Inflammatory macrophage (primary cell): ENCODE data around the gene DNAJC17.

Experiments used
- DNase-seq, 2 donors: peaks; one replicate each; pipeline ENCODE4 v3.0.0-alpha.2; 2020 to 2022

The DNAJC17 gene

GRCh38 chr15:40789999-40790398, 17.3 kb downstream of the DNAJC17 start:
- no peak for DNase-seq

- DNase-seq = no peak
Observed at GRCh38 chr15:40789119-40789518, 18.2 kb downstream of the DNAJC17 start.

- DNase-seq = no peak
Observed at GRCh38 chr15:40787991-40788390, 19.3 kb downstream of the DNAJC17 start.

DNA sequence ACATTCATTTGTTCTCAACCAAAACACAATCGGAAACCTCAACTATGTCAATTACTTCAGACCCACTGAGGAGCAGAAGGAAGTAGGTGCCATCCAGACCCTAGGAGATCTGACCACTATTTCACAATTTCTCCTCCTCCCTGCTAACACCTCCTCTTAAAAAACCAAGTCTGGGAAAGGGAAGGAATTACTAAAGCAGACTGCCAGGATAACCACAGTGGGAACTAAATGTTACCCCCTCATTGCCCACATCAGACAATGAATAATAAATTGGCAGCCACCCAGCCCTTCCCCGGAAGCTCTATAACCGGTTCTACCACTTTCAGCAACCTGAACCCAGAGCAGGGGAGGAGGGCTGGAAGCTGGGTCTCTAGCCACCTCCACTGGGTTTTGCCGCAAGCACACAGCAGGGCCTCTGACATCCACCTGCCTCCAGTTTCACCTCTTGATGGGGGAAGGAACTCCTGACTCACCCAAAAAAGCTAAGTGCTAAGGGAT, 19.9 kb downstream of the DNAJC17 start:
- peak in 1 of 2 donors; percentile 34 for DNase-seq

DNA sequence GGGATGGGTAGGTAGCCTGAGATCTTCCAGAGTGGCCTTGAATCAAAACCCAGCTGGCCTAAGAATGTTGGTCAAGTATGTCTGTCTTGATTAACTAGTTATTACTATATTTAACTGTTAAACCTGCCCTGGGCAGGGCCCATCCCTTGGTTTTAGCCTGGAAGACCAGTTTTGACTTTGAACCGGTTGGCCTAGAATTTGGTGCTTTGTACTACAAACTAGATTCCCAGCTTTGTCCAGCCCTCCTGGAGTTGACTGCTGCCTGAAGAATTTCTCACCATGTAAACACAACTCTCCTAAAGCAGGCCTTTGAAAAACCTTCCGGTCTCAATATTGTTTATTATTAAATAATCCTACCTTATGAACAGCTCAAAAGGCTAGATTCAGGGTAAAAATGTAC, 21.5 kb downstream of the DNAJC17 start:
- DNase-seq = no peak

DNA sequence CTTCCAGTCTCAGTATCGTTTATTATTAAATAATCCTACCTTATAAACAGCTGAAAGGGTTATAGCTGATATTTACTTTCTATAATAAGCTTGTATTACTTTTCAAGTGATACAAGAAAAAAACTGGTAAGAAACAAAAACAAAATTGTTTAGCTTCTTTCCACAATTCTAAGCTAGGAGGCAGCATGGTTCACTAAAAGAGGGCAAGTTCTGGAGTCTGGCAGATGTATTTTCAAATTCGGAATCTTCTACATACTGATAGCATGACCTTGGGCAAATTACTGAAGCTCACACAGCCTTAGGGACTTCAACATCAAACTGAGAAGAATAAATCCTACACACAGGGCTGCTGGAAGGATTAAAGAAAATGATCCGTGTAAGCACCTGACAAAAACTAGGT, 22.1 kb downstream of the DNAJC17 start:
- DNase-seq = no peak

- DNase-seq = peak; percentile 33 to 65
Observed at GRCh38 chr15:40782609-40783227, 24.6 kb downstream of the DNAJC17 start.

DNA sequence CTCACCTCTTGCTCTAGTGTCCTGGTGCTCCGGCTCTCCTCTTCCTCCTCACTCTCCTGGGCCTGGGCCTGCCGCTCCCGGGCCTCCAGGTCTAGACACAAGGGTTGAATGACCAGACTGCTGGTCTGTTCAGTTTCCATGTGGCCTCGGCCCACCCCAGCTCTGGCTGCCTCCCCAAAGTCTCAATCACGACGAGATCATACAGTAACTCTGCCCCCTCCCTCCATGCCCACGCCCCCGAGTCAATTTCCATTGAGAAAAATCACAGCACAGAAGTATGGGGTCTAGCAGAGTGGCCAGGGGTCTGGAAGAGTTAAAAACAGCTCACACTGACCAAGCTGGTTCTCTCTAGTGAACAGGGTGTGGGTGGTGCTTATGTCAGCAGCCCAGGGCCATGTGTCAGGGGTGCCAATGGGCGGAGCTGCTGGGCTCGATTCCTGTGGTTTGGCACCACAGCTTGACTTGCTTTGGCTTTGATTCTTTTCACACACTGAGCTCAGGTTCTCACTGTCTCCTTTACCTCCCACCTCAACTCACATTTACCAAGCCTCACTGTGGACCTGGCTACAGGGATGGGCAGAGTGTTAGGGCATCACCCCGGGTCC, 30.6 kb downstream of the DNAJC17 start:
- peak; percentile 55 to 72 for DNase-seq

DNA sequence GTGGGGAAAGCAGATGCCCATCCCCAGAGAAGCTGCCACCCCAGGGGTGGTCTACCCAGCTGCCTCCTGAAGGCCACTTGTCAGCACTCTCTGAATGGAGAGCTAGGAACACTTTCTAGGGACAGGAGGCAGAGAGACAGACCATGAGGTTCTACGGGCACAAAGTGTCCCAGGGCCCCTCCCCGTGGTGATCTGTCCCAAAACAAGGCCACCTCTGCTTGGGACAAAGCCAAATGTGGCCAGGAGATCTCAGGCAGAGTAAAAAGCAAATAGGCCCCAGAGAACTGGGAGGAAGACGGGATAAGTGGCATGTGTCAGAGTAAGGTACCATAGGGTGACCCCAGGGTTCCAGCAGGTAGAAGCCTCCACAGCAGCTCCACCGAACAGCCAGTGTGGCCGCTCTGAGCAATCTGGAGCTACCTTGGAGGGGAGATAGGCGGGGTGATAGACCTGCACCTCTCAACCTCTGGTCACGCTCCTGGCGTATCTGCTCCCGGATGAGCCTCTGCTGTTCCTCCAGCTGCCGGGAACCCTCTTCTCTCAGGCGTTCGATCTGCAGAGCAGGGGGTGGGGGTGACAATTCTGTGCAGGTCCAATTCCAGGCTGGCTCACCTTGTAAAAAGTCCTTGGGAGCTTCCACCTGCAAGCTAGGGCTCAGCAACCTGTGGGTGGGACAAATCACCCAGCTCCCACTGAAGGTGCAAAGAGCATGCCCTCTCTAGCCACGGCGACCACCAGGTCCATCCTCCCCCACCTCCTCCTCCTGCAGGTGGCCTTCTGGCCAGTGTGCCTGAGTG, 31.3 kb downstream of the DNAJC17 start:
- DNase-seq = no peak

- DNase-seq = no peak
Observed at GRCh38 chr15:40775007-40775406, 32.3 kb downstream of the DNAJC17 start.

GRCh38 chr15:40773902-40774301, 33.4 kb downstream of the DNAJC17 start:
- DNase-seq = no peak

DNA sequence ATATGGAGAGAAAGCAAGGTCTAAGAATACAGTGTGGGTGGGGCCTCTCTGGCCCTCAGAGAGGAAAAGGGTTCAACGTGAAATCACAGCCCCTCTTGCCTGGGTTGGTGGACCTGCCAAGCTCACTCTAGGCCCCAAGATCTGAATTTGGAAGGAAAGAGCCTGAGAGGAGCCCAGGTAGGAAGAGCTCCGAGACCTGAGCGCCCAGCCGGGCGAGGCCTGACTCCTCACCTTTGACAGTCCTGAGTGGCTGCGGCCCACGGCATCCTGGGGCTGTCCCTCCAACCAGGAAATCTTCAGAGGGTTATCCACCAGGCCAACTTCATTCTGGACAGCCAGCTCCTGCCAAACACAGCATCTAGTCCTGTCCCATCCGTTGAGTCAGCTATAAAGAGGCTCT, 33.8 kb downstream of the DNAJC17 start:
- DNase-seq = no peak

DNA sequence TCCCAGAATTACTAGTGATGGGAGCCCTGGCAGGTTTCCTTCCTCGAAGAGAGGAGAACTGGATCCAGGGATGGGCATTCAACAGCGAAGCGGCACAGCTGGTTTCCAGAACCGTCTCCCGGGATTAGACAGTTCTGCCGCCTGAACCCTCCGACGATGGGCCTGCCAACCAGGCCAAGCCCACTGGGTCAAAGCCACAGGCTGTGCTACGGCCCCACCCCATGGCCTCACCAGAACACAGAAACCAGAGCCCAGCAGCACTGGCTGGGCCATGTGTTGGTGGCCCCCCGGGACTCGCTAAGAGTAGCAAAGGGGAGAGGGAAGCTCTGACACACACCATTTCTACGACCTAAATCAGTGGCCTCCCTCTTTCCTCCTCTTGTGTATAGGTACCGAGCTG, 35.3 kb downstream of the DNAJC17 start:
- no peak for DNase-seq

DNA sequence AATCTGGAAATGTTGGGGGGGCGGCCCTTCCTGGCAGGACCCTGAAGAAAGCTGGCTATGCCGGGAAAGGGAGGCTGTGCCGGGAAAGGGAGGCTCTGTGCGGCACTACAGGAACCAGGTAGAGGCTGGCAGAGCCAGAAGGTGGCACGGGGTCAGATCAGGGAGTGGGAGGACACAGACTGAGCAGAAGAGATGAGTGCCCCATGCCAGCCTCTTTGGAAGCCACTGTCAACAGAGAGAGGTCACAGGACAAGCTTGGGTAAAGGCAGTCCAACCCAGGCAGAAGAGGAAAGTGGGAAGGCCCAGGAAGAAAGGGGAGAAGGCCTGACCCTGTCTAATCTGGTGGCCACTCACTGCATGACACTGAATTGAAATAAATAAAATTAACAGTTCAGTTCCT, 36.0 kb downstream of the DNAJC17 start:
- no peak for DNase-seq

- DNase-seq = peak in 1 of 2 donors; percentile 24
Observed at GRCh38 chr15:40770147-40770721, 37.0 kb downstream of the DNAJC17 start.

DNA sequence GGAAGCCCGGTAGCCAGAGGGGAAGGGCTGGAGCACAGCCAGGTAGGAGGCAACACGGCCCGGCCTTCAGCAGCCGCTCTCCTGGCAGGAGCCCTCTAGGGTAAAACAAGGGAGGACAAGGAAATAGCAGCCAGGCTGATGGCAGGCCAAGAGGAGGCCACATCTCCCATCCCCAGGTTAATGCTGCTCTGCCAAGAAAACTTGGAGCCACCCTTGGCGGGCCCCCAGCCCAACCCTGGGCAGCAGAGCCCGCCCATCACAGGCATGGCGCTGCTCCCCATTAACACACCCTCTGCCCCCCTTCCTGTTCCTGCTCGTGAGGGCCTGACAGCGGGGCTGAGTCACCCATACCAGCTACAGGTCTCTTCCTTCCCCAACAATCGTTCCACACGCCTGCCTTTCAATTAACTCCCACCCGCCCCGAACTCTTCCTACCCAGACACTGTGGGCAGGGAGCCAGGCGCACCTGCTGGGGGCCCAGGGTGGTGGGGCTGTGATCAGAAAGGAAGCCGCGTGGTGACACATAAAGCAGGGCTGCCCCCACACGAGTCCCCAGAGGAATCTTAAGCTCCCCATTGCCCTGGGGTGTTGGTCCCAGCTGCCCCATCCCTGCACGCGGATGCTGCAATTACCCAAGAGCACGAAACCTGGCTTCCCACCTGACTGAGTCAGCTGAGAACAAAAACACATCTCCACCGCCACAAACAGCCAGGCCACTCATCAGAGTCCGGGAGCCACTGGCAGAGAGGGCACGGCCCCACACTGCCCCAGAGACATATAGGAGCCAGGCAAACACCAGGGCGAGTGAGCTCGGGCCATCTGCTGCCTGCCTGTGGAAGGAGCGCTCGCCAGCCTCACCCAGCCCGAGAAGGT, 37.8 kb downstream of the DNAJC17 start, which contains the start of gene C15orf62:
C15orf62 (plus strand) TSS at position 707 of the 873 bp plus-strand sequence. CDS start 516 bp downstream, outside the sequence.
- DNase-seq = peak; percentile 56 to 58

DNA sequence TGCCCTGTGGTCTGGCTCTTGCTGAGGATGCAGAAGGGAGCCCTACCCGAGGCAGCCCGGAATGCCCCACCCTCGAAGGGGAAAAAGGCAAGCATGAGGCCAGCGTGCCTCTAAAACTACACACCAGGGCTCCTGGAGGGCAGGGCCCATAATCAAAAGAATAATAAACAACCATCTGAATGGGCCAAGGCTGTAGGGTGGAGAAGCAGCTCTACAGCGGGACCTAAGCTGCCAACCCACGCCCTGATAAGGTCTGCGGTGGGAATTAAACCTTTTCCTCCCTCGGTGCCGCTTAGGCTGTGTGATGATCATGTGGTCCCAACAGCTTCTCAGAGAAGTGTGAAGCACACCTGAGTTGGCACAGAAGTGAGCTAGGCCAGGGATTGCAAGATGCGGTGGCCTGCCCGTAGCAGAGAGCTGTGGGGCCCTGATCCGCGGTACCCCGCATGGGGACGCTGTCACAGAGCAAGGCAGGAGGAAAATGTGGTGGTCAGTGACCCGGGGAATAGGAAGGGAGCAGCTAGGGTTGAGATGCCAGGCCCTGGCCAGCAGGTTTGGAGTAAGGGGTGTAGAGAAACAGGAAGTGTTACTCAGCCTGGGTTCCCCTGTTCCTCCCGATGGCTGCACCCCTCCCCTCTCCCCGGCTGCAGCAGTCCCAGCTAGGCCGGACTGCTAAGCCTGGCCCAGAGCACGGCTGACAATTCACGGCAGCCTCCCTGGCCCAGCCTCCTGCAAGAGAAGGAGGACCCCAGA, 38.6 kb downstream of the DNAJC17 start:
- DNase-seq = no peak

GRCh38 chr15:40767838-40768500, 39.3 kb downstream of the DNAJC17 start:
- no peak for DNase-seq

- no peak for DNase-seq
Observed at GRCh38 chr15:40766906-40767837, 40.1 kb downstream of the DNAJC17 start.
